SK-N-SH (cell line): ENCODE data around the gene LRRC56. TPM values are rescaled to one million over a fixed set of nuclear protein-coding genes. Genes with fewer than 3 reads are reported as not detected.

Source experiments
- CTCF ChIA-PET: fragments of 300-600, 350-600 bp; formaldehyde crosslinking; extraction: SDS; loops from one replicate; lab custom pipeline; 2021; lab: Yijun Ruan, JAX
- POLR2A ChIA-PET: fragments of 350-600 bp; sonication (Branson Sonifier 250); formaldehyde crosslinking; extraction: SDS; loops from one replicate; lab custom pipeline; 2020; ENCODE audit warnings: antibody characterized with exemption, inconsistent platforms; lab: Yijun Ruan, JAX
- DNase-seq: peaks from one replicate; pipeline ENCODE4 v3.0.0; 2012
- H2AFZ ChIP-seq: fragments of 200-600 bp; sonication (generic); 2 replicates; pipeline ENCODE4 v1.8.1; 2016; ENCODE audit warnings: antibody characterized with exemption, mild to moderate bottlenecking, low read depth
- H3F3A ChIP-seq: fragments of 200-600 bp; sonication (generic); replicated peaks from 2 replicates; pipeline ENCODE3; 2016; ENCODE audit warnings: antibody characterized with exemption, mild to moderate bottlenecking; ENCODE audit not compliant: insufficient read depth
- H3K27ac ChIP-seq, 2 experiments: fragments of 200-500 bp in 1 of 2; fragments of 200-600 bp in 1 of 2; sonication (Bioruptor generic) in 1 of 2; sonication (generic), shearing (Covaris generic) in 1 of 2; 2 replicates each; pipeline versions ENCODE4 v1.5.1 to v1.6.1; 2014 to 2016; ENCODE audit warnings: low read depth in 2 of 2, inconsistent platforms in 1 of 2, low read length in 1 of 2, mild to moderate bottlenecking in 1 of 2, mixed read lengths in 1 of 2
- H3K27me3 ChIP-seq: fragments of 200-600 bp; sonication (generic), shearing (Covaris generic); 2 replicates; pipeline ENCODE4 v1.6.1; 2016; ENCODE audit warnings: mixed run types; ENCODE audit not compliant: insufficient read depth
- H3K36me3 ChIP-seq, 2 experiments: fragments of 200-500 bp in 1 of 2; fragments of 200-600 bp in 1 of 2; sonication (Bioruptor generic) in 1 of 2; sonication (generic) in 1 of 2; replicated peaks in 1 of 2; 2 replicates each; pipeline versions ENCODE3 to v1.5.1; 2014 to 2016; ENCODE audit warnings: low read length in 1 of 2, mild to moderate bottlenecking in 1 of 2; ENCODE audit not compliant: insufficient read depth in 2 of 2, control insufficient read depth in 1 of 2
- H3K4me1 ChIP-seq, 2 experiments: fragments of 200-500 bp in 1 of 2; fragments of 200-600 bp in 1 of 2; sonication (Bioruptor generic) in 1 of 2; sonication (generic), shearing (Covaris generic) in 1 of 2; 2 replicates each; pipeline versions ENCODE4 v1.5.1 to v1.6.1; 2014 to 2016; ENCODE audit warnings: low read depth in 1 of 2, low read length in 1 of 2, mixed run types in 1 of 2; ENCODE audit not compliant: insufficient read depth in 2 of 2, control insufficient read depth in 1 of 2
- H3K4me2 ChIP-seq: fragments of 200-600 bp; sonication (generic), shearing (Covaris generic); 2 replicates; pipeline ENCODE4 v1.6.1; 2017; ENCODE audit warnings: mixed run types
- H3K4me3 ChIP-seq, 2 experiments: fragments of 200-500 bp in 1 of 2; fragments of 200-600 bp in 1 of 2; sonication (Bioruptor generic) in 1 of 2; sonication (generic), shearing (Covaris generic) in 1 of 2; 2 replicates each; pipeline versions ENCODE4 v1.5.1 to v1.8.1; 2014 to 2016; ENCODE audit warnings: low read depth in 2 of 2, inconsistent platforms in 1 of 2, low read length in 1 of 2, mild to moderate bottlenecking in 1 of 2, mixed read lengths in 1 of 2, moderate library complexity in 1 of 2
- H3K79me2 ChIP-seq: fragments of 200-600 bp; sonication (generic); 2 replicates; pipeline ENCODE4 v1.8.1; 2017; ENCODE audit warnings: mild to moderate bottlenecking; ENCODE audit not compliant: insufficient read depth
- H3K9ac ChIP-seq: fragments of 200-600 bp; sonication (generic); 2 replicates; pipeline ENCODE4 v1.6.1; 2017; ENCODE audit warnings: mixed run types
- H3K9me2 ChIP-seq: fragments of 200-600 bp; sonication (generic); 2 replicates; pipeline ENCODE4 v1.6.1; 2017; ENCODE audit warnings: mixed run types
- H3K9me3 ChIP-seq: fragments of 200-600 bp; sonication (generic); 2 replicates; pipeline ENCODE4 v1.6.1; 2017; ENCODE audit warnings: mixed run types, mild to moderate bottlenecking, moderate library complexity
- H4K20me1 ChIP-seq: fragments of 200-600 bp; sonication (generic); 2 replicates; pipeline ENCODE4 v1.6.1; 2017; ENCODE audit warnings: mild to moderate bottlenecking, mixed run types; ENCODE audit not compliant: insufficient read depth
- CHD2 ChIP-seq: fragments of 150-350 bp; IDR thresholded peaks from 2 replicates; pipeline ENCODE4 v1.6.1; 2018; ENCODE audit warnings: low read length; ENCODE audit not compliant: partially characterized antibody
- CTCF ChIP-seq: fragments of 200-600 bp; sonication (generic); IDR thresholded peaks from 2 replicates; pipeline ENCODE4 v1.6.1; 2017; ENCODE audit warnings: antibody characterized with exemption, mild to moderate bottlenecking, moderate library complexity
- EP300 ChIP-seq, 2 experiments: IDR thresholded peaks; 2 replicates each; pipeline versions ENCODE4 v1.4.0 to v1.6.1; 2012; ENCODE audit warnings: borderline replicate concordance in 1 of 2, low read depth in 1 of 2, low read length in 1 of 2
- EZH2phosphoT487 ChIP-seq: fragments of 200-600 bp; sonication (generic); IDR thresholded peaks from 2 replicates; pipeline ENCODE4 v1.6.1; 2017; ENCODE audit warnings: low read depth, mixed run types, mild to moderate bottlenecking, antibody characterized with exemption, moderate library complexity, borderline replicate concordance
- FOSL2 ChIP-seq: IDR thresholded peaks from 2 replicates; pipeline ENCODE4 v1.4.0; 2012; ENCODE audit warnings: low read depth, mild to moderate bottlenecking, moderate library complexity, borderline replicate concordance
- FOXJ3 ChIP-seq: sonication (generic); formaldehyde crosslinking; IDR thresholded peaks from 2 replicates; pipeline ENCODE4 v1.5.1; 2020; ENCODE audit warnings: mild to moderate bottlenecking, missing genetic modification reagents
- FOXM1 ChIP-seq: IDR thresholded peaks from 2 replicates; pipeline ENCODE4 v1.4.0; 2012; ENCODE audit warnings: low read depth, mild to moderate bottlenecking
- GATA2 ChIP-seq: sonication (generic); formaldehyde crosslinking; IDR thresholded peaks from 2 replicates; pipeline ENCODE4 v1.5.0; 2020; ENCODE audit warnings: mild to moderate bottlenecking, missing genetic modification reagents
- MEF2A ChIP-seq: IDR thresholded peaks from 2 replicates; pipeline ENCODE4 v1.4.0; 2012; ENCODE audit warnings: low read depth, borderline replicate concordance
- MXI1 ChIP-seq: IDR thresholded peaks from 2 replicates; pipeline ENCODE4 v1.6.1; 2012; ENCODE audit warnings: mild to moderate bottlenecking, low read depth, low read length, improper control_type of control experiment
- NRF1 ChIP-seq: IDR thresholded peaks from 2 replicates; pipeline ENCODE4 v1.6.1; 2012; ENCODE audit warnings: low read depth, mild to moderate bottlenecking, low read length
- POLR2AphosphoS5 ChIP-seq: IDR thresholded peaks from 2 replicates; pipeline ENCODE4 v1.6.1; 2012; ENCODE audit warnings: low read depth, low read length
- RFX5 ChIP-seq: IDR thresholded peaks from 2 replicates; pipeline ENCODE4 v1.6.1; 2012; ENCODE audit warnings: mild to moderate bottlenecking, improper control_type of control experiment, low read length
- TCF12 ChIP-seq: IDR thresholded peaks from 2 replicates; pipeline ENCODE4 v1.4.0; 2012
- USF1 ChIP-seq: IDR thresholded peaks from 2 replicates; pipeline ENCODE4 v1.4.0; 2012; ENCODE audit warnings: low read depth, borderline replicate concordance
- WGBS: methylation state at CpG from one replicate; pipeline ENCODE4 v1.1.6; 2017; ENCODE audit warnings: low lambda C conversion rate; 5-methylcytosine and 5-hydroxymethylcytosine counted together
- polyA plus RNA-seq, 3 experiments: library from polyadenylated mRNA; depleted of rRNA; stranded (reverse); fragments of >200 nt; gene quantifications; 2 replicates each; pipeline ENCODE4 v1.2.3, GENCODE V29; 2012

Gene LRRC56
- polyA plus RNA-seq, 1 of the 3 experiments (the other 2 are of a cell fraction): 1.2 TPM

- no peaks in the 10 kb centered on the region for H4K20me1 ChIP-seq
- TF ChIP-seq CTCF (no peak), GATA2 (CRISPR knock-in tag) (no peak), MXI1 (no peak), CHD2 (no peak), MEF2A (no peak)
- no peak overlapping the region for H3K27ac ChIP-seq
- no peak for DNase-seq
- no peak overlapping the region for H3K9ac ChIP-seq
- H3F3A ChIP-seq: peaks cover 4% of the 10 kb centered on the region
- H3K9me3 ChIP-seq: peaks cover 7% of the 10 kb centered on the region; the same call in 1 of the 2 replicates
- no peaks in the 10 kb centered on the region for H3K79me2 ChIP-seq
- no peaks in the 10 kb centered on the region; a peak in 1 of 4 replicates for H3K4me1 ChIP-seq
- no peak overlapping the region for H2AFZ ChIP-seq
- H3K4me3 ChIP-seq: no peak overlapping the region
- ChIA-PET POLR2A (no interaction called here), CTCF (interaction anchor here (1.4 kb wide), 1 partner anchor 66 kb away, joined by 3 read pairs; no protein-coding TSS in a partner anchor)
- no peaks in the 10 kb centered on the region for H3K27me3 ChIP-seq
- H3K36me3 ChIP-seq: peaks cover 2 to 34% of the 10 kb centered on the region in 2 experiments
- H3K4me2 ChIP-seq: no peak overlapping the region
- H3K9me2 ChIP-seq: no peaks in the 10 kb centered on the region
- WGBS: 93% methylated on average over 10 of the region's 10 CpGs
Measured at GRCh38 chr11:514606-515005, 22.7 kb upstream of the LRRC56 start.

- Histone ChIP-seq H3K79me2 (no peaks in the 10 kb centered on the region), H3K4me1 (no peaks in the 10 kb centered on the region; a peak in 1 of 4 replicates), H3K27me3 (no peaks in the 10 kb centered on the region), H3F3A (peaks cover 4% of the 10 kb centered on the region), H3K9ac (no peak overlapping the region), H3K9me3 (peaks cover 7% of the 10 kb centered on the region; the same call in 1 of the 2 replicates), H3K4me2 (no peak overlapping the region), H3K4me3 (no peak overlapping the region), H2AFZ (no peak overlapping the region), H3K27ac (no peak overlapping the region), H3K36me3 (peaks cover 0 to 29% of the 10 kb centered on the region in 2 experiments), H4K20me1 (no peaks in the 10 kb centered on the region), H3K9me2 (no peaks in the 10 kb centered on the region)
- ChIA-PET CTCF (interaction anchor here (1.4 kb wide), 1 partner anchor 67 kb away, joined by 3 read pairs; no protein-coding TSS in a partner anchor), POLR2A (no interaction called here)
- 96% methylated on average over 6 of the region's 6 CpGs for WGBS
- TF ChIP-seq FOSL2: no peak
- no peak for TF ChIP-seq POLR2AphosphoS5
- no peak for TF ChIP-seq MEF2A
- TF ChIP-seq TCF12: no peak
- TF ChIP-seq RFX5: no peak
- TF ChIP-seq MXI1: no peak
- no peak for TF ChIP-seq NRF1
- no peak for TF ChIP-seq FOXM1
- TF ChIP-seq FOXJ3: no peak
- no peak for TF ChIP-seq USF1
- no peak for TF ChIP-seq EZH2phosphoT487
- TF ChIP-seq EP300 (IDR thresholded peaks at IDR 0.05; ENCODE audit: borderline replicate concordance in 1 of 2, low read depth in 1 of 2, low read length in 1 of 2): no peak
- TF ChIP-seq GATA2 (CRISPR knock-in tag): no peak
- no peak for DNase-seq
Measured at GRCh38 chr11:515131-515530, 22.2 kb upstream of the LRRC56 start.
